ENCODE data around the gene NEK4.

Gene NEK4

DNA sequence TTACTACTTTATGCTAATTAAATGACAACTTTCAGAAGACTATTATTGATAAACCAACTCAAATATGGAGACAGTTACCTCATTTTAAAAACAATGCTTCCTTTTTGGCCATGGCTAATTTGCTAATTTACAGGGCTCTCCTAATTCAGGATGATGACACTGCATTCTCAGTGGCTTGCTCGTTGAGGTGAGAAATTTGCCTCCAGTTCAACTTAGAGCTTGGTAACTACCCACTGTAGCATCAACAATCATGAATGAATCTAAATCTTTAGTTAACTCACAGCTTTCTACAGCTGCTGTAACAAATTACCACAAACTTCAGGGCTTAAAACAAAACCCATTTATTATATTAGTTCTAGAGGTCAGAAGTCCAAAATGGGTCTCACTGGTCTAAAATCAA is 99.1 kb downstream of the NEK4 start:
- TF ChIP-seq GATA2 (IDR thresholded peaks at IDR 0.05; ENCODE audit: low read depth, low read length) (no peak), GATA3 (IDR thresholded peaks at IDR 0.05; ENCODE audit: low read depth, low read length) (no peak)

- TF ChIP-seq GATA3 (IDR thresholded peaks at IDR 0.05; ENCODE audit: low read depth, low read length) (no peak), GATA2 (IDR thresholded peaks at IDR 0.05; ENCODE audit: low read depth, low read length) (no peak)
These were observed 99.9 kb downstream of the NEK4 start for GRCh38 chr3:52670621-52671521.

DNA sequence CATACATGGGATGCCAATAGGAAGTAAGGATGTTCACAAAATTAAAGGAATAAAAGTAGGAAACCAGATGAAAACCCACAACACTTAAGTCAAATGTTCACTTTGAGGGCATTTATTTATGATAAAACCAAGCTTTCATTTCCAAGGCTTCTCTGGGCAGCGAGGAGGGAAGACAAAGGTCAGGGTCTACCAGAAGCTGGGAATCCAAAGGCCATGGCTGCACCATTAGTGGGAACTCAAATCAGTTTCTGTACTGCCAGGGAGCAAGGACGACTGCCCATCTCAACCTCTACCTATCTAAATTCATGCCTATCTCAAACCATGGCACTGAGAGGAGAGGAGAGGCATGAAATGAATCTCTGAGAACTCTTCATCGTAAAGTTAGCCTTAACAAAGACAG is 107.6 kb downstream of the NEK4 start:
- no peak for TF ChIP-seq GATA3 (IDR thresholded peaks at IDR 0.05; ENCODE audit: low read depth, low read length)
- no peak for TF ChIP-seq GATA2 (IDR thresholded peaks at IDR 0.05; ENCODE audit: low read depth, low read length)

DNA sequence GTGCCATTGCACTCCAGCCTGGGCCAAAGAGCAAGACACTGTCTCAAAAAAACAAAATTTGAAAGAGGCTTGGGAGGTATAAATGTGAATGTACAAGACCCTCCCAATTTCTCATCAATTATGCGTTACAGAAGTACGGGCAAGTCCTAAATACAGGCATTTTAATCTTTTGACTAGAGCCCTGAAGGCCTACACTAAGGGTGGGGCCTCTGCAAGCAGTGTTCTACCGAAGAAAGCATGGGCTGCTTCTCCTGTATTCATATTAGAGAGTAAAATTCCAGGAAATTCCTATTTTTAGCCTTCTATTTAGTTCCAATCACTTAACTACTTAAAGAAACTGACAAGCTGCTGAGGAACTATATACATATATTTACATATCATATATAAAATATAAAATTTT is 110.7 kb downstream of the NEK4 start:
- TF ChIP-seq GATA3 (IDR thresholded peaks at IDR 0.05; ENCODE audit: low read depth, low read length) (no peak), GATA2 (IDR thresholded peaks at IDR 0.05; ENCODE audit: low read depth, low read length) (no peak)

Measured in SH-SY5Y (cell line).